ENCODE measurements around the gene AGPAT2.

AGPAT2 gene

DNA sequence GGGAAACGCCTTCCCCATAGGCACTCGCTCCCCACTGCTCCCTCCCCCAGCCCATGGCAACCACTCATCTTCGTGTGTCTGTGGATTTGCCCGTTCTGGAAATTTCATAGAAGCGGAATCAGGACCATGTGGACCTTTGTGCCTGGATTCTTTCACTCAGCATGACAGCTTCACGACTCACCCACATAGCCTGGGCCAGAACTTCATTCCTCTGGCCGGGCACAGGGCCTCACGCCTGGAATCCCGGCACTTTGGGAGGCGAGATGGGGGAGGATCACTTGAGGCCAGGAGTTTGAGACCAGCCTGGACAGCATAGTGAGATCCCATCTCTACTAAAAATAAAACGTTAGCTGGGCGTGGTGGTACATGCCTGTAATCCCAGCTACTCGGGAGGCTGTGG lies 13.0 kb upstream of the AGPAT2 start:
- DNase-seq: no peak

DNA sequence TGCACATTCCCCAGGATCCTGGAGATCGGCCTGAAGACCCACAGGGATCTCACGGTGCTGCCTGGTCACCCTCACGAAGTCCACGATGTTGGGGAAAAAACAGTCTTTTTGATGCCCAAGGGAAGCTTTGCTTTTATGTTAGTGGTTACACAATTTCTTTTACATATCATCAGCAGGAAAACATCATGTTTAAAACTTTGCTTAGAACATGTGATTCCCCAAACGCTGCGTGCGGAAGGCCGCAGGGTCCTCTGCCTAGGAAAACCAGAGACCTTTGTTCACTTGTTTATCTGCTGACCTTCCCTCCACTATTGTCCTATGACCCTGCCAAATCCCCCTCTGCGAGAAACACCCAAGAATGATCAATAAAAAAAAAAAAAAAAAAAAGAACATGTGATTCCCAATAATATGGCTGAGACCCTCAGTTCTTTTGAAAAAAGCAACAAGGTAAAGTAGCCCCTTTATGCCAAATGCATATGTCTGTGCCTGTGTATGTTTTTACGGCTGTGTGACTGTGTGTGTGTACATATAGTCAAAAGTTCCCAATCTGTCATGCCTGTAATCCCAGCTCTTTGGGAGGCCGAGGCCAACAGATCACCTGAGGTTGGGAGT lies 11.5 kb upstream of the AGPAT2 start:
- no peak for DNase-seq

DNA sequence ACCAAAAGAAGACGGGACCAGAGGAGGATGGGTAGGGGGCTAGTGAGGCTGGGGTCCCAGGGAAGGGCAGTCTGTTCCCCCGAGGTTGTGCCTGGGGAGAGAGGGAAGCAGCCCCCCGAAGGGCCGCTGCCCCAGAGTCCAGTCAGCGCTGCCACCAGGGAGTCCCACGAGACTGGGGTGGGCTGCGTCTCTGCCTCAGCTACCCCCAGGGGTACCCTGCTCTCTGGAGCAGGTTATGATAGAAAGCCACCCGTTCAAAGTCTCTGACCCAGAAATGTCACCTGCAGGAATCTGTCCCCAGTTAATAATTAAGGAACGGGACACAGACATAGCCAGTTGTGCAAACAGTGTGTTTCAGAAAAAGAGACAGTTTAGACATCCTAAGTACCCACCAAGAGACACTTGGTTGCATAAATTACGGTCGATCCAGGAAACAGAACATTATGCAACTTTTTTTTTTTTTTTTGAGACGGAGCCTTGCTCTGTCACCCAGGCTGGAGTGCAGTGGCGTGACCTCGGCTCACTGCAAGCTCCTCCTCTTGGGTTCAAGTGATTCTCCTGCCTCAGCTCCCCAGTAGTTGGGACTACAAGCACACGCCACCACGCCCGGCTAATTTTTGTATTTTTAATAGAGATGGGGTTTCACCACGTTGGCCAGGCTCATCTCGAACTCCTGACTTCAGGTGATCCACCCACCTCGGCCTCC lies 10.7 kb upstream of the AGPAT2 start:
- no peak for DNase-seq

- DNase-seq: no peak
Measured at GRCh38 chr9:136697146-136697820, 10.0 kb upstream of the AGPAT2 start.

GRCh38 chr9:136696502-136696901 lies 9.2 kb upstream of the AGPAT2 start:
- no peak for DNase-seq

- no peak for DNase-seq
Measured at GRCh38 chr9:136695955-136696354, 8.7 kb upstream of the AGPAT2 start.

DNA sequence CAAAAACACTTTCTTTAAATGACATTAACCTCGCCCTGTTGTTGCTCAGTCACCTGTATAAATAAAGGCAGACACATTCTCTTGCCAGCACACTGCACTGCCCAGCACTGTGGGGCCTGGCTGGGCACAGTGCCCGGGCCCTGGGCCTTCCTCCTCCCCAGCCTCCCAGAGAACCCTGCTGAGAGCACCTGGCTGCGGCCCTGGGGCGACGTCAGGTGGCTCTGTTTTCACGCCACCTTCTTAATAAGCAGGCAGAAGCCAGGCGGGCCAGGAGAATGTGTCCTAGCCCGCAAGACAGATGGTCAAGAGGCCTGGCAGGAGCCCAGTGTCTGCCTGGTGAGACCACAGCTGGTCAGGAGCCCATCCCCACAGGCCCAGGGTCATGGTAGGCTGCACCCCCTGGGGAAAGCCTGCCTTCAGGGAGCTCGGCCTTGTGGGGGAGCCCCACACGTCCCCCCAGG lies 8.2 kb upstream of the AGPAT2 start:
- DNase-seq: no peak

DNA sequence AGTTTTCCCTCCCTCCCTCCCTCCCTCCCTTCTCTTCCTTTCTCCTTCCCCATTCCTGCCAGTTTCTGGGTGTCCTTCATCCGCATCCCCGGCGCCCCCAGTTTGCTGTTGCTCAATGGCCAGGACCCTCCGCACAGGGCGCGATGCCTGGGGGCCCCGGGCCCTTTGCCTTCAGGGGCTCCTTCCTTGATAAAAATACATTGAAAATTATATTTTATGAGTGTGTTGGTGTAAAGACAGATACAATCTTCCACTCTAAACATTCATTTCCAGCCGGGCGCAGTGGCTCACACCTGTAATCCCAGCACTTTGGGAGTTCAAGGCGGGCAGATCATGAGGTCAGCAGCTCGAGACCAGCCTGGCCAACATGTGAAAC lies 7.6 kb upstream of the AGPAT2 start:
- DNase-seq: no peak

DNA sequence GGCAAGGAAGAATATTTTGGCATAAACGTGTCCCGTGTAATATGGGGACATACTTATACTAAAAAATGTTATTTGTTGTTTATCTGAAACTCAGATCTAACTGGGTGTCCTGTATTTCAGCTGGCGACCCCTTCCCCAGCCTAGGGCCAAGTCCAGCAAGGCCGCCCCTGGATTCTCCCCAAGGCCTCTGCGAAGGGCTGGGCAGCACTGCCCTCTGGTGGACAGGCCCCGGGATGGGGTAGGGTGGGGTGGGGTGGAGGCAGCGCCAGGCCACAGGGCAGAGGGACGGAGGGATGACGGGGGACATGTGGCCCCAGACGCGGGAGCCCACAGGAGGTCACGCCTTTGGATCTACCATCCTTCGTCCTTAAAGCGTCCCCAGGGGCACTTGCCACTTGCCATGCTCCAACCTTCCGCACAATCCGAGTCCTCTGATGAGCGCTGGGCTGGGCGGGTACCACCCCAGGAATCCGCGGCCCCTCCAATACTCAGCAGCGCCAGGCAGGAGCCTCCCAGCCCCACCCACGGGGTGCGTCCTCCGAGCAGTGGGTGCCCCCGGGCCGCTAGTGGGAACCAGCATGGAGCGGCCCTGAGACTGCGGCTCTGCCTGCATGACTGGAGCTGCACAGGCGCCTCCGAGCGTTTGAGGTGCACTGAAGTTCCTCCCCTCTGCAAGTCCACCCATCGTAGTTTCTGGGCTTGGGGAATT lies 7.1 kb upstream of the AGPAT2 start:
- no peak for DNase-seq

DNA sequence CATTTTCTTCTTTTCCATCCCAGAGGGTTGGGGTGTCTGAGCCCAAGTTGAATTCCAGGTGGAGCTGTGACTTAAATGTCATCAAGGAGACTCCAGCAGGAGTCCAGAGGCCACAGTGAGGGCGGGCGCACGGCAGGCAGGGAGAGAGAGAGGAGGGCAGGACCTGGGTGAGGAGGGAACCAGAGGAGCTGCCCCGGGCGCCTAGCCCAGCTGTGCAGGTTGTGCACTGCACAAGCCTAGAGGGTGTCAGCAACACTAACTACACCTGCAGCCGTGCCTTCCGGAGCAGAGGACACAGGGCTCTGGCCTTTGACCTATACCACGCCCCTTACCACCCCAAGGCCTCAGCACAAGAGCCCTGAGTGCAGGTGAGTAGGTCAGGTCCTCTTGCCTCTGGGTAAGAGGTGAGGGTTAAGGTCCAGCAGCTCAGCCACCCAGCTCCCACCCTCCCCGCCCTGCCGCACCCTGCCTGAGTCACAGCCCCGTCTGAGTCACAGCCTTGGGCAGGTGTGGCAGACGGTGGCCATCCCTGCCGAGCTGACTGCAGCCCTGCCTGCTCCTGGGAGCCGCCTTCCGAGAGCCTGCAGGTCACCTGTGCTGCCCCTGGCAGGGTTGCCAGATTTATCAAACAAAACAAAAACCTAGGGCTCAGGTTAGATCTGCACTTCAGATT lies 6.4 kb upstream of the AGPAT2 start:
- no peak for DNase-seq

- no peak for DNase-seq
Measured at GRCh38 chr9:136693135-136693489, 5.9 kb upstream of the AGPAT2 start.

DNA sequence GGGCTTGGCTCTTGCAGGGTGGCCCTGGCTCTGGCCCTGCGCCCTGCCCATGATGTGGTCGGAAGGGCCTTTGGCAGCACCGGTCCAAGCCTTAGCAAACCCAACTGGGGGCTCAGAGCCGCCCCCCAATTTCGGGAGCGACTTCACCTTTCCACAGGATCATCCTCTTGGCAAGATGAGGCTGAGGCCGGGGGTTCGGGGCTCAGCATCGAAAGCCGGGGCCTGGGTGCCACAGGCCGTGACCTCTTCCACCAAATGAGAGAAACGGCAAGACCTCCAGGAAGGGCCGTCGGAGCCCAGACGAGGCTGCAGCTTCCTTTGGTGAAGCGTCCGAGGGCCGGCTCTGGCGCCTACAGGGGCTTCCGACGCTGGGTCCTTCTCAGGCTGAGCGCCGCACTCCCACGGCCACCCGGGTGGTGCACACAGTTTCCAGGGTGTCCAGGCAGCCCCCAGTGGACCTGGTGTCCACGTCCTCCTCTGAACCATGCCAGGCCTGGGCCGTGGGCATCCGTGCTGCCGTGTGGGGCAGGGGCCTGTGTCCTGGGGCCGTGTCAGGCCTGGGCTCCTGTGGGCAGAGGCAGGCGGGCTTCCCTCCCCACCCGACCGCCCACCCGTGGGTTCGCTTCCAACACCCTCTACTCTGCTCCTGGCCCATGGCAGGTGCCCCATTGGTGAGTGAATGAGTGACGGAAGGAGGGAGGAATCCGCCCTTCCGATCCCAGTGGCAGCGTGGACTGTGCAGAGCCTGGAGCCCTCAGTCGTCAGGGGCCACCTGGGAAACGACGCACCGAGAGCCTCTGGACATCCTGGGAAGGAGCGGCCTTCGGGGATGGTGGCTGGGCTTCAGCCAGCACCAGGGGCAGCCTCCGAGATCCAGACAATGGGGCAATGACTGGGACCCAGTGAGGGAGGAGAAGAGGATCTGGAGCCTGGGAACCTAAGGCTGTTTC lies 5.2 kb upstream of the AGPAT2 start:
- no peak for DNase-seq

GRCh38 chr9:136691316-136692184 lies 4.3 kb upstream of the AGPAT2 start:
- no peak for DNase-seq

DNA sequence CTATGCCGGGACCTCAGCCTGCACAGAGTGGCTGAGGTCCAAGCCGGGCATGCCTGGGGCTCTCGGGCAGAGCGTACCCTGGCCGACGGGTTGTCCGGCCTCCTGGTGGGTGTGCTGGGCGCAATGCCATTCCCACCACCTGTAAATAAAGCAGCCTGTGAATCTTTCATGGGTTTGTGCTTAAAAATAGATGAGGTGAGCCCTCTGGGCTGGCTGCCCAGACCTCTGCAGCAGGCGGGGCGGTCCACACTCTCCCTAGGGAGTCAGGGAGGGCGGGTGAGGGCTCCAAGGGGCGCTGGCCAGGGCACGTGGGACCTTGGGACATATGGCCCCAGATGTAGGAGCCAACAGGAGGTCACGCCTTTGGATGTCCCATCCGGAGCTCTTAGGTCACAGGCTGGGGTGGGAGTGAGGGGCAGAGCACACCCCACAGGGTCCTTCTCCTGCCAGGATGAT lies 3.6 kb upstream of the AGPAT2 start:
- DNase-seq: no peak

- DNase-seq: no peak
Measured at GRCh38 chr9:136690104-136690805, 3.0 kb upstream of the AGPAT2 start.

- no peak for DNase-seq
Measured at GRCh38 chr9:136689108-136689460, 1.8 kb upstream of the AGPAT2 start.

GRCh38 chr9:136688274-136689107 lies 1.2 kb upstream of the AGPAT2 start:
- DNase-seq: no peak

GRCh38 chr9:136687721-136688223 lies 515 bp upstream of the AGPAT2 start:
- DNase-seq: no peak

GRCh38 chr9:136686534-136686793 lies 793 bp downstream of the AGPAT2 start:
- no peak for DNase-seq
